Fibroblast of lung (primary cell): ENCODE data around the gene SNRNP48. TPM values are rescaled to one million over a fixed set of nuclear protein-coding genes. Genes with fewer than 3 reads are reported as not detected.
A peak's percentile ranks its signal among the peaks of the same experiment; 100 is the strongest.

ENCODE experiments used
- DNase-seq, 2 donors: peaks; one replicate each; pipeline versions ENCODE4 v3.0.0 to v3.0.0-alpha.2; 2010; ENCODE audit warnings: low read depth in 2 of 2
- H2AFZ ChIP-seq: 2 replicates; pipeline ENCODE4 v1.5.1; 2012; ENCODE audit warnings: low read length, control low read depth, inconsistent platforms
- H3K27ac ChIP-seq: 2 replicates; pipeline ENCODE4 v1.5.1; 2011; ENCODE audit warnings: low read length, control low read depth; ENCODE audit not compliant: insufficient read depth
- H3K27me3 ChIP-seq: 2 replicates; pipeline ENCODE4 v1.5.1; 2011; ENCODE audit warnings: mild to moderate bottlenecking, low read length; ENCODE audit not compliant: control insufficient read depth, insufficient read depth
- H3K36me3 ChIP-seq: 2 replicates; pipeline ENCODE4 v1.5.1; 2011; ENCODE audit warnings: low read length; ENCODE audit not compliant: control insufficient read depth, insufficient read depth
- H3K4me1 ChIP-seq: 2 replicates; pipeline ENCODE4 v1.5.1; 2011; ENCODE audit warnings: low read length; ENCODE audit not compliant: control insufficient read depth, insufficient read depth; ENCODE audit errors: extremely low read depth
- H3K4me2 ChIP-seq: 2 replicates; pipeline ENCODE4 v1.5.1; 2011; ENCODE audit warnings: low read length, control low read depth; ENCODE audit not compliant: insufficient read depth; ENCODE audit errors: extremely low read depth
- H3K4me3 ChIP-seq, 4 experiments: fragments of 200-600 bp in 1 of 4; sonication (generic) in 1 of 4; replicated peaks in 1 of 4; 2 replicates each; pipeline ENCODE4 v1.5.1; 2011 to 2016; ENCODE audit warnings: low read length in 4 of 4, low read depth in 3 of 4, mild to moderate bottlenecking in 3 of 4, control low read depth in 2 of 4, inconsistent platforms in 1 of 4, mixed read lengths in 1 of 4; ENCODE audit not compliant: insufficient read depth in 1 of 4; ENCODE audit errors: control extremely low read depth in 1 of 4
- H3K79me2 ChIP-seq: 2 replicates; pipeline ENCODE4 v1.5.1; 2012; ENCODE audit warnings: mild to moderate bottlenecking, low read length, inconsistent platforms; ENCODE audit not compliant: control insufficient read depth, insufficient read depth
- H3K9ac ChIP-seq: 2 replicates; pipeline ENCODE4 v1.5.1; 2011; ENCODE audit warnings: mild to moderate bottlenecking, low read length, control low read depth; ENCODE audit not compliant: insufficient read depth
- H3K9me3 ChIP-seq: 2 replicates; pipeline ENCODE4 v1.5.1; 2012; ENCODE audit warnings: low read depth, low read length; ENCODE audit not compliant: control insufficient read depth, insufficient read depth
- H4K20me1 ChIP-seq: 2 replicates; pipeline ENCODE4 v1.5.1; 2011; ENCODE audit warnings: low read length; ENCODE audit not compliant: control insufficient read depth, insufficient read depth; ENCODE audit errors: extremely low read depth
- EZH2 ChIP-seq: IDR thresholded peaks from 2 replicates; pipeline ENCODE4 v1.5.1; 2012; ENCODE audit warnings: low read length, control low read depth, mild to moderate bottlenecking; ENCODE audit errors: missing control alignments
- polyA plus RNA-seq, 2 donors: library from polyadenylated mRNA; depleted of rRNA in 1 of 2; stranded (reverse) in 1 of 2; unstranded in 1 of 2; fragments of >200 nt; gene quantifications; 2 replicates each; pipeline ENCODE4 v1.2.1, GENCODE V29; 2011 to 2012; ENCODE audit warnings: missing spikeins in 1 of 2
- total RNA-seq: library from RNA; depleted of rRNA; stranded (reverse); fragments of >200 nt; gene quantifications from 2 replicates; pipeline ENCODE4 v1.2.1, GENCODE V29; 2014
- TF ChIP-seq, protein P1 (sequence below), 2 donors: IDR thresholded peaks in 1 of 2; conservative IDR thresholded peaks in 1 of 2; 1 replicate in 1 of 2; 2 replicates in 1 of 2; pipeline ENCODE4 v1.5.1; 2011 to 2012; ENCODE audit warnings: low read length in 2 of 2, control low read depth in 1 of 2, inconsistent platforms in 1 of 2, low read depth in 1 of 2, mild to moderate bottlenecking in 1 of 2

The SNRNP48 gene
- total and polyA plus RNA-seq, 2 donors (not counting 1 experiment from before 2014, with no cell fraction given) = 8.3 to 9.1 TPM

DNA sequence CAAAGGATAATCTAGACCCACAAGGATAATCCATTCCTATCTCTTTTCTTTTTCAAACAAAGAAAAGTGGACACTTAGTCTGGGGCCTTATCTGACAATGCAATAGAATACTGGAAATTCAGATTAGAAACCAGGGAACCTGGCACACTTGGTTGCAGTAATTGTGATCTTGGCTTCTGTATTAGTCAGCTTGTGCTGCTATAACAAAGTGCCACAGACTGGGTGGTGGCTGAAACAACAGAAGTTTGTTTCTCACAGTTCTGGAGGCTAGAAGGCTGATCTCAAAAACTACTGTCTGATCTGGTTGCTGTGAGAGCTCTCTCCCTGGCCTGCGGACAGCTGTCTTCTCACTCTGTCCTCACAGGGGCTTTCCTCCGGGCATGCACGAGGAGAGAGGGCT is 49.4 kb downstream of the SNRNP48 start:
- Histone ChIP-seq H3K4me1 (no peaks in the 10 kb centered on the region), H3K27me3 (no peaks in the 10 kb centered on the region), H3K4me2 (no peak overlapping the region), H3K36me3 (no peaks in the 10 kb centered on the region), H2AFZ (no peak overlapping the region), H4K20me1 (no peaks in the 10 kb centered on the region), H3K79me2 (no peaks in the 10 kb centered on the region), H3K4me3 (no peak overlapping the region), H3K9me3 (no peaks in the 10 kb centered on the region), H3K9ac (no peak overlapping the region), H3K27ac (no peak overlapping the region)
- TF ChIP-seq, protein P1, sequence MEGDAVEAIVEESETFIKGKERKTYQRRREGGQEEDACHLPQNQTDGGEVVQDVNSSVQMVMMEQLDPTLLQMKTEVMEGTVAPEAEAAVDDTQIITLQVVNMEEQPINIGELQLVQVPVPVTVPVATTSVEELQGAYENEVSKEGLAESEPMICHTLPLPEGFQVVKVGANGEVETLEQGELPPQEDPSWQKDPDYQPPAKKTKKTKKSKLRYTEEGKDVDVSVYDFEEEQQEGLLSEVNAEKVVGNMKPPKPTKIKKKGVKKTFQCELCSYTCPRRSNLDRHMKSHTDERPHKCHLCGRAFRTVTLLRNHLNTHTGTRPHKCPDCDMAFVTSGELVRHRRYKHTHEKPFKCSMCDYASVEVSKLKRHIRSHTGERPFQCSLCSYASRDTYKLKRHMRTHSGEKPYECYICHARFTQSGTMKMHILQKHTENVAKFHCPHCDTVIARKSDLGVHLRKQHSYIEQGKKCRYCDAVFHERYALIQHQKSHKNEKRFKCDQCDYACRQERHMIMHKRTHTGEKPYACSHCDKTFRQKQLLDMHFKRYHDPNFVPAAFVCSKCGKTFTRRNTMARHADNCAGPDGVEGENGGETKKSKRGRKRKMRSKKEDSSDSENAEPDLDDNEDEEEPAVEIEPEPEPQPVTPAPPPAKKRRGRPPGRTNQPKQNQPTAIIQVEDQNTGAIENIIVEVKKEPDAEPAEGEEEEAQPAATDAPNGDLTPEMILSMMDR (conservative IDR thresholded peaks at IDR 0.05 in 1 of 2, IDR thresholded peaks at IDR 0.05 in 1 of 2; ENCODE audit: low read depth in 1 of 2, low read length in 2 of 2) = no peak
- no peak for TF ChIP-seq EZH2
- no peak for DNase-seq

- no peaks in the 10 kb centered on the region for H4K20me1 ChIP-seq
- TF ChIP-seq, protein P1 (conservative IDR thresholded peaks at IDR 0.05 in 1 of 2, IDR thresholded peaks at IDR 0.05 in 1 of 2; ENCODE audit: low read depth in 1 of 2, low read length in 2 of 2) = no peak
- no peak for TF ChIP-seq EZH2
- no peak overlapping the region for H3K9ac ChIP-seq
- no peak overlapping the region for H3K4me3 ChIP-seq
- no peak overlapping the region for H2AFZ ChIP-seq
- H3K9me3 ChIP-seq = no peaks in the 10 kb centered on the region
- DNase-seq = no peak
- H3K4me1 ChIP-seq = no peaks in the 10 kb centered on the region
- no peaks in the 10 kb centered on the region for H3K27me3 ChIP-seq
- H3K27ac ChIP-seq = no peak overlapping the region
- H3K36me3 ChIP-seq = no peaks in the 10 kb centered on the region
- no peak overlapping the region for H3K4me2 ChIP-seq
- H3K79me2 ChIP-seq = no peaks in the 10 kb centered on the region
Observed at GRCh38 chr6:7640016-7640415, 50.0 kb downstream of the SNRNP48 start.

GRCh38 chr6:7640607-7641577 is 50.9 kb downstream of the SNRNP48 start:
- Histone ChIP-seq H3K36me3 (no peaks in the 10 kb centered on the region), H4K20me1 (no peaks in the 10 kb centered on the region), H3K4me2 (no peak overlapping the region), H3K4me3 (no peak overlapping the region), H3K27ac (no peak overlapping the region), H3K79me2 (no peaks in the 10 kb centered on the region), H3K9me3 (no peaks in the 10 kb centered on the region), H2AFZ (no peak overlapping the region), H3K4me1 (no peaks in the 10 kb centered on the region), H3K27me3 (no peaks in the 10 kb centered on the region), H3K9ac (no peak overlapping the region)
- TF ChIP-seq EZH2 = no peak
- TF ChIP-seq, protein P1 (conservative IDR thresholded peaks at IDR 0.05 in 1 of 2, IDR thresholded peaks at IDR 0.05 in 1 of 2; ENCODE audit: low read depth in 1 of 2, low read length in 2 of 2) = no peak
- peak; percentile 41 to 87 for DNase-seq
